ENCODE results near the gene LPCAT1.

The LPCAT1 gene

GRCh38 chr5:1514027-1514818, 9.5 kb downstream of the LPCAT1 start:
- Mint-ChIP-seq H3K36me3 (ENCODE audit: low read depth) (peaks cover 11% of the 10 kb centered on the region), H3K4me1 (peaks cover 25% of the 10 kb centered on the region), H3K27me3 (no peaks in the 10 kb centered on the region), H3K4me3 (no peak overlapping the region), H3K27ac (no peak overlapping the region), H3K9me3 (no peaks in the 10 kb centered on the region)
- DNase-seq = peak; percentile 1
- no peak for ATAC-seq

- no peak for ATAC-seq
- Mint-ChIP-seq H3K4me3 (no peak overlapping the region), H3K4me1 (peaks cover 18% of the 10 kb centered on the region), H3K36me3 (ENCODE audit: low read depth) (peaks cover 6% of the 10 kb centered on the region), H3K9me3 (no peaks in the 10 kb centered on the region), H3K27me3 (no peaks in the 10 kb centered on the region), H3K27ac (no peak overlapping the region)
- DNase-seq = peak; percentile 1
Measured at GRCh38 chr5:1513326-1514026, 10.3 kb downstream of the LPCAT1 start.

GRCh38 chr5:1512541-1513291, 11.0 kb downstream of the LPCAT1 start:
- no peaks in the 10 kb centered on the region for H3K27me3 Mint-ChIP-seq
- peaks cover 6% of the 10 kb centered on the region for H3K36me3 Mint-ChIP-seq (ENCODE audit: low read depth)
- no peak for ATAC-seq
- H3K4me3 Mint-ChIP-seq = no peak overlapping the region
- no peak overlapping the region for H3K27ac Mint-ChIP-seq
- DNase-seq = peak; percentile 0
- peaks cover 18% of the 10 kb centered on the region for H3K4me1 Mint-ChIP-seq
- H3K9me3 Mint-ChIP-seq = no peaks in the 10 kb centered on the region

- DNase-seq = peak; percentile 1
- Mint-ChIP-seq H3K4me1 (peaks cover 17% of the 10 kb centered on the region), H3K9me3 (no peaks in the 10 kb centered on the region), H3K4me3 (no peak overlapping the region), H3K27ac (no peak overlapping the region), H3K36me3 (ENCODE audit: low read depth) (peaks cover 6% of the 10 kb centered on the region), H3K27me3 (no peaks in the 10 kb centered on the region)
- no peak for ATAC-seq
Measured at GRCh38 chr5:1511651-1512540, 11.9 kb downstream of the LPCAT1 start.

- DNase-seq (no peak), ATAC-seq (no peak)
- Mint-ChIP-seq H3K4me1 (peaks cover 10% of the 10 kb centered on the region), H3K27me3 (no peaks in the 10 kb centered on the region), H3K27ac (no peak overlapping the region), H3K4me3 (no peak overlapping the region), H3K9me3 (no peaks in the 10 kb centered on the region), H3K36me3 (ENCODE audit: low read depth) (peaks cover 6% of the 10 kb centered on the region)
Measured at GRCh38 chr5:1511048-1511447, 12.7 kb downstream of the LPCAT1 start.

- peaks cover 9% of the 10 kb centered on the region for H3K4me1 Mint-ChIP-seq
- DNase-seq (peak; percentile 1), ATAC-seq (no peak)
- no peak overlapping the region for H3K27ac Mint-ChIP-seq
- H3K27me3 Mint-ChIP-seq = no peaks in the 10 kb centered on the region
- no peaks in the 10 kb centered on the region for H3K9me3 Mint-ChIP-seq
- no peak overlapping the region for H3K4me3 Mint-ChIP-seq
- peaks cover 6% of the 10 kb centered on the region for H3K36me3 Mint-ChIP-seq (ENCODE audit: low read depth)
Measured at GRCh38 chr5:1510631-1511030, 13.1 kb downstream of the LPCAT1 start.

DNA sequence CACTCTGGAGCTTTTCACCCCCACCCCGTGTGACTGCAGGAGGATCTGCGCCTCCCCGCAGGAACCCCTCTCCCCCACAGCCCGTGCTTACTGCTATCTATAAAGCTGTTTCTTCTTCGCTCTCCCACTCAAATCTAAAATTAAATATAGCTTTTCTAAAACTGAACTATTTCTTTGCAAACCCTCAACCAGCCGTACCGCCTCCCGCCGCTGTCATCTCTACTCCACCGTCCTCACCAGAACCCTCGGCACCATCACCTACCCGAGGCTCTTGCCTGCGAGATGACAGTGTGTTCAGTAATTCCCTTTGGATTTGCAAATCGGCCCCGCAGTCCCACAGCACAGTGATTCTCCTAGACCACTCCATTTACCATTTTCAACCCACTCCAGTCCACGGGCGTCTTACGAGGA, 13.6 kb downstream of the LPCAT1 start:
- DNase-seq (no peak), ATAC-seq (no peak)
- Mint-ChIP-seq H3K4me3 (no peak overlapping the region), H3K9me3 (no peaks in the 10 kb centered on the region), H3K4me1 (peaks cover 11% of the 10 kb centered on the region), H3K27me3 (no peaks in the 10 kb centered on the region), H3K36me3 (ENCODE audit: low read depth) (peaks cover 6% of the 10 kb centered on the region), H3K27ac (no peak overlapping the region)

DNA sequence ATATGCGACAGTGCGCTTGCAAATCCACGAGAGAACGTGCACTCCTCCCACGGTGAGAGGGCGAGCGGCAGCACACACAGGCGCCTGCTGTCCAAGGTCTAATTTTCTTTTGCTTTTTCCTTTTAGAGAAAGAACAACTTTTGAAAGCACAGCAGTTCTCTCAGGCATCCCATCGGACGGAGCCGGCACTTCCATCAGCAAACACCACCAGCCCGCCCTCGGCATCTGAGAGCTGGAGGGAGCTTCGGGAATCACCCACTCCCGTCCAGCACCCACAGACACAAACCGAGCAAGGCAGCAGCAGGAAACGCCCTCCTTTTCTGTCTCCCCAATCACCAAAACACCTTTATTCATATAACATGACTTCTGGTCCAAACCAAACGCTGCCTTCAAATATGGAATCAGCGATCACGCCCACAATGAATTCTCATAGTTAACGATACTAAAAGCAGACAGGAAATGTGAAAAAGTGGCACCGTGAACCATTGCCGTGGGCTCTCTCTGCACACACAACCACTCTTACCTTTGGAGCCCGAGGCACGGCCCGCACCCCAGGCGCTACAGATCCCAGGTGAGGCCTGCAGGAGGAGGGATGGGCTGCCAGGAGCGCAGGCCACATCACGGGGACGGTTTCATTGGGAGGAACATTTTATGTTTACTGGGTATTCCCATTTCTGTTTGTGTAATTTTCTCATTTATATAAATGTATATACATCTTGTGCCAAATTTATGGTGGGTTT, 14.2 kb downstream of the LPCAT1 start:
- H3K9me3 Mint-ChIP-seq = no peaks in the 10 kb centered on the region
- peaks cover 13% of the 10 kb centered on the region for H3K4me1 Mint-ChIP-seq
- H3K4me3 Mint-ChIP-seq = no peak overlapping the region
- DNase-seq = no peak
- H3K27ac Mint-ChIP-seq = no peak overlapping the region
- H3K36me3 Mint-ChIP-seq (ENCODE audit: low read depth) = peaks cover 6% of the 10 kb centered on the region
- no peaks in the 10 kb centered on the region for H3K27me3 Mint-ChIP-seq
- ATAC-seq = no peak

- no peaks in the 10 kb centered on the region for H3K9me3 Mint-ChIP-seq
- ATAC-seq = no peak
- no peak overlapping the region for H3K4me3 Mint-ChIP-seq
- H3K27ac Mint-ChIP-seq = no peak overlapping the region
- H3K36me3 Mint-ChIP-seq (ENCODE audit: low read depth) = peaks cover 6% of the 10 kb centered on the region
- peaks cover 19% of the 10 kb centered on the region for H3K4me1 Mint-ChIP-seq
- no peak for DNase-seq
- H3K27me3 Mint-ChIP-seq = no peaks in the 10 kb centered on the region
Measured at GRCh38 chr5:1508659-1509290, 15.0 kb downstream of the LPCAT1 start.

DNA sequence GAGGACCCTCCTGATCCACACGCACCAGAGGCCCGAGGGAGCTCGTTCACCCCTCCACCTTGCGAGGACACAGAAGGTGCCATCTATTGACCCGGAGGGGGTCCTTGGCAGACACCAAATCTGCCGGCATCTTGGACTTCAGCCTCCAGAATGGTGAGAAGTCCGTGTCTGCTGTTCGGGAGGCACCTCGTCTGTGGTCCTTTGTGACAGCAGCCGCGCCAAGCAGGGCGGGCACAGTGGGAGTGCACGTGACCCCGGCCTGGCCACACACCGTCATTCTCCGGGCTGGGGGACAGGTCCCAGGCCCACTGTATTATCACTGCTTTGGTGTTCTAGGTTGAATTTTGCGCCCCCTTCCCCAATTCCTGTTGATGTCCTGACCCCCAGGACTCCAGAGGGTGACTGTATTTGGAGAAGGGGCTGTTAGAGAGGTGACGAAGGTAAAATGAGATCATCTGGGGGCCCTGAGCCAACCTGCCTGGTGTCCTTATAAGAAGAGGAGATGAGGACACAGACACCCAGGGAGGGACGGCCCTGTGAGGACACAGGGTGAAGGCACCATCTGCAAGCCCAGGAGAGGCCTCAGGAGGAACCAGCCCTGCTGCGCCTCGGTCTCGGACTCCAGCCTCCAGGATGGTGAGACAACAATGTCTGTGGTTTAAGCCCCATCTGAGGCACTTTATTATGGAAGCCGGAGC, 15.7 kb downstream of the LPCAT1 start:
- Mint-ChIP-seq H3K27ac (no peak overlapping the region), H3K27me3 (no peaks in the 10 kb centered on the region), H3K4me1 (peaks cover 26% of the 10 kb centered on the region), H3K9me3 (no peaks in the 10 kb centered on the region), H3K36me3 (ENCODE audit: low read depth) (peaks cover 6% of the 10 kb centered on the region), H3K4me3 (no peak overlapping the region)
- DNase-seq (no peak), ATAC-seq (no peak)

DNA sequence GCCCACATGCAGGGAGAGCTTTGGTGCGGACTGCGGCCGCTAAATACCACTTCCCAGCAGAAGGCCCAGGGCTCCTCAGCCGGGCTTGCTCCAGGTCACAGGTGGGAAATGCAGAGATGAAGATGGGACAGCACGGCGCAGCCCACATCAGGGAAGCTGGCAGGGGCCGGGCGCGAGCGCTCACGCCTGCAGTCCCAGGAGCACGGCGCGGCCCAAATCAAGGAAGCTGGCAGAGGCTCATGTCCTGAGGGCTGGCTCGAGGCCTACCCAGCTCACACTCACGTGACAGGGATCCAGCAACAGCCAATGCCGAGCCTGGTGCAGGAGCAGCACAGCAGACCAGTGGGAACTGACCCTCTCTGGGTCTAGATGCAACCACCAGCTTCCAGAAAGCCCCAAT, 16.3 kb downstream of the LPCAT1 start:
- Mint-ChIP-seq H3K36me3 (ENCODE audit: low read depth) (peaks cover 6% of the 10 kb centered on the region), H3K27ac (no peak overlapping the region), H3K4me3 (no peak overlapping the region), H3K9me3 (no peaks in the 10 kb centered on the region), H3K4me1 (peaks cover 32% of the 10 kb centered on the region), H3K27me3 (no peaks in the 10 kb centered on the region)
- DNase-seq = no peak
- ATAC-seq = no peak

GRCh38 chr5:1507014-1507375, 16.8 kb downstream of the LPCAT1 start:
- Mint-ChIP-seq H3K4me1 (peaks cover 35% of the 10 kb centered on the region), H3K27me3 (no peaks in the 10 kb centered on the region), H3K27ac (no peak overlapping the region), H3K36me3 (ENCODE audit: low read depth) (peaks cover 6% of the 10 kb centered on the region), H3K9me3 (no peaks in the 10 kb centered on the region), H3K4me3 (no peak overlapping the region)
- ATAC-seq (no peak), DNase-seq (no peak)
